ENCODE results near the gene LYST. TPM values are rescaled to one million over a fixed set of nuclear protein-coding genes. Genes with fewer than 3 reads are reported as not detected.
A peak's percentile ranks its signal among the peaks of the same experiment; 100 is the strongest.
"Not testable (repeated sequence)": the region's sequence is repeated elsewhere in the genome, so short reads cannot be mapped to it uniquely, and the experiment has no call there.

LYST gene
- total RNA-seq, 2 experiments from 2014 or later, result 52.8 to 61.2 TPM

GRCh38 chr1:235624721-235625333 is 241.9 kb downstream of the LYST start:
- ATAC-seq (ENCODE audit: low read depth), result no peak
- POLR2A ChIA-PET, result no interaction called here
- Mint-ChIP-seq H3K36me3 (no peaks in the 10 kb centered on the region), H3K9me3 (no peaks in the 10 kb centered on the region), H3K27me3 (peaks cover 22% of the 10 kb centered on the region), H3K27ac (no peak overlapping the region), H3K4me1 (peaks cover 12% of the 10 kb centered on the region), H3K4me3 (peak overlapping the region; percentile 24)
- DNase-seq, result no peak

GRCh38 chr1:235622936-235623779 is 243.5 kb downstream of the LYST start:
- POLR2A ChIA-PET, result no interaction called here
- peaks cover 16% of the 10 kb centered on the region for H3K27me3 Mint-ChIP-seq

GRCh38 chr1:235619149-235619548 is 247.6 kb downstream of the LYST start:
- H3K4me1 Mint-ChIP-seq; ATAC-seq (ENCODE audit: low read depth); DNase-seq; H3K27ac Mint-ChIP-seq; POLR2A ChIA-PET; H3K9me3 Mint-ChIP-seq; H3K36me3 Mint-ChIP-seq; H3K4me3 Mint-ChIP-seq: not testable (repeated sequence)
- peaks cover 18% of the 10 kb centered on the region for H3K27me3 Mint-ChIP-seq

More at GRCh38 chr1:235622936-235623779, 243.5 kb downstream of the LYST start:
- Mint-ChIP-seq H3K4me1 (peaks cover 12% of the 10 kb centered on the region), H3K36me3 (no peaks in the 10 kb centered on the region), H3K27ac (no peak overlapping the region), H3K9me3 (no peaks in the 10 kb centered on the region), H3K4me3 (no peak overlapping the region)
- ATAC-seq (ENCODE audit: low read depth), result no peak
- no peak for DNase-seq

GRCh38 chr1:235617808-235618207 is 248.9 kb downstream of the LYST start:
- Mint-ChIP-seq H3K9me3 (no peaks in the 10 kb centered on the region), H3K36me3 (no peaks in the 10 kb centered on the region), H3K27ac (no peak overlapping the region), H3K4me3 (no peak overlapping the region), H3K27me3 (peaks cover 12% of the 10 kb centered on the region), H3K4me1 (no peaks in the 10 kb centered on the region)
- DNase-seq (no peak), ATAC-seq (ENCODE audit: low read depth) (no peak)
- POLR2A ChIA-PET, result no interaction called here

GRCh38 chr1:235617140-235617539 is 249.6 kb downstream of the LYST start:
- DNase-seq, result no peak

GRCh38 chr1:235614442-235614954 is 252.2 kb downstream of the LYST start:
- H3K9me3 Mint-ChIP-seq, result no peaks in the 10 kb centered on the region
- POLR2A ChIA-PET, result no interaction called here
- no peak for DNase-seq
- no peak for ATAC-seq (ENCODE audit: low read depth)
- H3K27me3 Mint-ChIP-seq, result peaks cover 17% of the 10 kb centered on the region
- no peaks in the 10 kb centered on the region for H3K4me1 Mint-ChIP-seq
- no peaks in the 10 kb centered on the region for H3K36me3 Mint-ChIP-seq
- H3K27ac Mint-ChIP-seq, result no peak overlapping the region
- no peak overlapping the region for H3K4me3 Mint-ChIP-seq

More at GRCh38 chr1:235617140-235617539, 249.6 kb downstream of the LYST start:
- no peak for ATAC-seq (ENCODE audit: low read depth)
- no peaks in the 10 kb centered on the region for H3K36me3 Mint-ChIP-seq
- POLR2A ChIA-PET, result no interaction called here
- no peaks in the 10 kb centered on the region for H3K9me3 Mint-ChIP-seq
- H3K27me3 Mint-ChIP-seq, result peaks cover 12% of the 10 kb centered on the region
- no peaks in the 10 kb centered on the region for H3K4me1 Mint-ChIP-seq
- no peak overlapping the region for H3K27ac Mint-ChIP-seq
- no peak overlapping the region for H3K4me3 Mint-ChIP-seq

- POLR2A ChIA-PET, result no interaction called here
- DNase-seq (no peak), ATAC-seq (ENCODE audit: low read depth) (no peak)
- H3K27ac Mint-ChIP-seq, result no peak overlapping the region
- H3K4me3 Mint-ChIP-seq, result no peak overlapping the region
- H3K36me3 Mint-ChIP-seq, result no peaks in the 10 kb centered on the region
- H3K4me1 Mint-ChIP-seq, result no peaks in the 10 kb centered on the region
- H3K27me3 Mint-ChIP-seq, result peaks cover 17% of the 10 kb centered on the region
- H3K9me3 Mint-ChIP-seq, result no peaks in the 10 kb centered on the region
Observed at GRCh38 chr1:235613602-235614001, 253.1 kb downstream of the LYST start.

- H3K4me3 Mint-ChIP-seq, result no peak overlapping the region
- H3K27me3 Mint-ChIP-seq, result peaks cover 19% of the 10 kb centered on the region
- ATAC-seq (ENCODE audit: low read depth), result no peak
- DNase-seq, result no peak
- H3K9me3 Mint-ChIP-seq, result no peaks in the 10 kb centered on the region
- H3K4me1 Mint-ChIP-seq, result no peaks in the 10 kb centered on the region
- H3K36me3 Mint-ChIP-seq, result no peaks in the 10 kb centered on the region
- no peak overlapping the region for H3K27ac Mint-ChIP-seq
- POLR2A ChIA-PET, result no interaction called here
Observed at GRCh38 chr1:235612761-235613160, 253.9 kb downstream of the LYST start.

Small RNA genes within 50 kb of the gene (microRNA-seq; reads per million reads assigned to microRNA genes)
- gene MIR1537, result 40.7 reads per million, percentile 42 among the genes with 10 or more reads in this experiment

Other genes with a start within 250 kb of the LYST start
- not detected for gene GNG4, start 217.1 kb downstream of the LYST start, total RNA-seq
- under 1 TPM; 0.14 to 0.19 TPM for gene NID1, start 198.2 kb upstream of the LYST start, total RNA-seq